HG03108 (cell line): Measurements from ENCODE around the gene KHDC1.
"Not testable (repeated sequence)": the region's sequence is repeated elsewhere in the genome, so short reads cannot be mapped to it uniquely, and the experiment has no call there.

ENCODE experiments used
- ATAC-seq: cut with Tn5 transposase; IDR thresholded peaks from one replicate; pipeline ENCODE4 v1.9.1; 2021; ENCODE audit warnings: moderate library complexity; ENCODE audit not compliant: unreplicated experiment

KHDC1 gene

DNA sequence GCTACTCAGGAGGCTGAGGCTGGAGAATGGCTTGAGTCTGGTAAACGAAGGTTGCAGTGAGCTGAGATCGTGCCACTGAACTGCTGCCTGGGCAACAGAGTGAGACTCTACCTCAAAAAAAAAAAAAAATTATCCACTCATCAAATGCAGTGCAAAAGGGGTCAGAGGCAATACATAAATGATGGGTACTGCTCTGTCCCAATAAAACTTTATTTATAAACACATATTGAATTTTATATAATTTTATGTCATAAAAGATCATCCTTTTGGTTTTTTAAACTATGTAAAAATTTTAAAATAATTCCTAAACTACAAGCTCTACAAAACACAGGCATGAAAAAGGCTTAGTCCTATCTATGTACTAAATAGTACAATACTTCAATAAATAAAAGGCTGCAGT lies 10.3 kb downstream of the KHDC1 start:
- no peak for ATAC-seq

DNA sequence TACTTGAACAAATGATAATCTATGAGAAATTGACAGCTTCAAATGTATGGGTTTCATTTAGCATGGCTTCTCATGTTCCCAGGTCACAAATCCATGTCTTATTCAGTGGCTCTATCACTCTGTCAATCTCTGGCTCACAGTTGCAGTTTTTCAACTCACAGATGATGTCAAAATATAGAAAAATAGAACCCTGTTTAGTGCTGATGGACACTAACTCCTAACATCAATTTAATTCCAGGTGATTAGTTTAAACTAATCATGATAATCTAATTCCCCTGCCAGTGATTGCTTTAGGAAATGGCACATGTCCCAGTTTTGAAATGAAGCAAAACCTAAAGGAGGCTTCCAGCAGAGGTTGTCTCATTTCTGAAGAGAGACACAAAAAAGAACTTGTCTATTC lies 13.0 kb downstream of the KHDC1 start:
- no peak for ATAC-seq

DNA sequence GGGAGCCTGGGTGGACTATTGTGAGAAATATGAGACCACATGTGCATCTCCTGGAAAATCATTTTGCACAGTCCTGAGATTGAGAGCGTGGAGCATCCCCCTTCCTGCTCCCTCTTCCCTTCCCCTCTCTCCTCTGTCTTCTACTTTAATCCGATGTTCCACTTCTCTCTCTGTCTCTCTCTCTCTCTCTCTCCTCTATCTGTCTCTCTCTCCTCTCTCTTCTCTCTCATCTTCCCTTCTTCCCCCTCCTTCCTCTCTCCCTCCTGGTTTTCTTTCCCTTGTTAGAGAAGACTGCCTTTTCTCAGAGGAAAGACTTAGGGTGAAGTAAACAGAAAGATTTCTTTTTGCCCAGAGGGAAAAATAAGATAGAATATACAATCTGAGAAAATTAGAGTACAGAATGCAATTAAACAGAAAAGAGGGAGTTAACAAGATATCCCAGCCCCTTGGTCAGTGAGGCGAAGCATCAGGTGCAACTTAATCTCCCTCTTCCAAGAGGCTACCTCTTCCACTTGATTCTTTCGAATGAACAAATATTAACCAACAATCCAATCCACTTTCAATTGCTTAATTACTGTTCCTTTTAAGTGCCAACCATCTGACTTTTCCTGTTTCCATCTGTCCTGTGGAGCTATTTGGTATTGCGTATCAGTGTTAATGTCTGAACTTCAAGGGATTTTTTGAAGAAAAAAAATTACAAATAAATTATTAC lies 14.6 kb downstream of the KHDC1 start:
- no peak for ATAC-seq

DNA sequence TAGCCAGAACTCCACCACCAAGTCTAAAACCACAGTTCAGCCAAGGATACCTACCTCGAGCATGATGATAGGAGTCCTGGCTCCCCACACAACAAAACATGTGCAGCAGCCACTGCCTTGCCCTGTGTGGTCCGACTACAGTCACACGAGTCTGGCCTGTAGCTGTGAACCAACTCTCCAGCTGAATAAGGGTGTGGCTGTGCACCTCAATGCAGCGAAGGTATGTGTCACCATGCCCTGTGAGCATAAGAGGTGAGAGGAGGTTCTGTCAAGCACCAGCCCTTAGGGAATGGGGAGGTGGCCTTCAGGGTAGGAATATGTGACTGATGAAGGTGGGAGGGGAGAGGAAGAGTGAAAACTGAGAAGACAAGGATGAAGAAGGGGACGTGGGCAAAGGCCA lies 21.0 kb downstream of the KHDC1 start:
- no peak for ATAC-seq

DNA sequence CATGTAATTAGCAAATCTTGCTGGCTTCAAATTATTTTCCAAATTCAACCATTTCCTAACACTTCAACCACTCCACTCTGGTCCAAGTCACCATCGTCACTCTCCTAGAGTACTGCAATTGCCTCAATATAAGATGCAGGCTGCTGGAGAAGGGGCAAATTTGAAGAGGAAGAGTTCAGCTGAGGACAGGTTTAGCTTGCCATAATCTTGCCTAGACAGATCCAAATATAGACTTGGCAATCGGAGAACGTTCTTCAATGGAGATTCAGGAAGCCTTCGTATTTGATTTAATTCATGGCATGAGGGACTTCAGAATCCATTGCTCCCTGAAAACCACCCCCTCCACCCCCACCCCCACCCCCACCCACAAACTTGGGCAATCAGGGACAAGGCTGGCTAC lies 22.3 kb downstream of the KHDC1 start:
- ATAC-seq, result no peak

DNA sequence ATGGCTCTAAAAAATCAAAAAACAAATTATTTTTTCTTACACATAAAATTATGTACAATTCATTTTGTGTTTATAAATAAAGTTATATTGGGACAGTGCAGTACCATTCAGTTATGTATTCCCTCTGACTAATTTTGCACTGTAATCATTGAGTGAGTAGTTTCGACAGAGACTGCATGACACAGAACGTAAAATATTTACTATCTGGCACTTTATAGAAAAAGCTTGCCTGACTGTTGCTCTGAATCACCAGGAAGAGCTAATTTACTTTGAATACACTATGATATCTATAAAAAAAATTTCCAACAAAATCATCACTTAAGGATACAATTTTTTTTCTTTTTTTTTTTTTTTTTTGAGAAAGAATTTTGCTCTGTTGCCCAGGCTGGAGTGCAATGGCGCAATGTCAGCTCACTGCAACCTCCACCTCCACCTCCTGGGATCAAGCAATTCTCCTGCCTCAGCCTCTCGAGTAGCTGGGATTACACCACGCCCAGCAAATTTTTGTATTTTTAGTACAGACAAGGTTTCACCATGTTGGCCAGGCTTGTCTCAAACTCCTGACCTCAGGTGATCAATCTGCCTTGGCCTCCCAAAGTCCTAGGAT lies 26.7 kb downstream of the KHDC1 start:
- ATAC-seq, result no peak

DNA sequence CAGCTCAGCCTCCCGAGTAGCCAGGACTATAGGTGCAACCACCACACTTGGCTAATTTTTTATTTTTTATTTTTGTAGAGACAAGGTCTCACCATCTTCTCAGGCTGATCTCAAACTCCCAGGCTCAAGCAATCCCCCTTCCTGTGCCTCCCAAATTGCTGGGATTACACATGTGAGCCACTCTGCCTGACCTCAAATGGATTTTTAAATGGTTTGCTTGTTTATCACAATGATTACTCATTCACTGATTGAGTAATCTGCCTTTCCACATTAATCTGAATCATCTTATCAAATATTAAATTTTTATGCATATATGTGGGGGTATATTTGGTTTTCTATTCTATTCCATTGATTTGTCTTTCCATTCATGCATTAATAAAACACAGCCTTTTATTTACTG lies 28.3 kb downstream of the KHDC1 start:
- ATAC-seq, result no peak

DNA sequence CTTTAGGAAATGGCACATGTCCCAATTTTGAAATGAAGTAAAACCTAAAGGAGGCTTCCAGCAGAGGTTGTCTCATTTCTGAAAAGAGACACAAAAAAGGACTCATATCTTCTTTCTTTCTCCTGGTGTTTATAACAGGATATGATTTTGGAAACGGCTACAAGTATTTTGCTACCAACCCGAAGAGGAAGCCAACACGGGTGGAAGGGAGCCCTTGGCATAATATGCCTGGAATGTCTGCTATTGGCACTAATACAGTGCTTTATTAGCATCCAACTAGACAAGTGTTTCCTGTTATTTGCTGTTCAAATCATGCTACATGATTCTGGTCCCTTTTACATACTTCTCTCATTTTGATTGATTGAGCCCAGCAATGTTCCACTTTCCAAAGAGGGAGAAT lies 29.0 kb downstream of the KHDC1 start:
- not testable (repeated sequence) for ATAC-seq

DNA sequence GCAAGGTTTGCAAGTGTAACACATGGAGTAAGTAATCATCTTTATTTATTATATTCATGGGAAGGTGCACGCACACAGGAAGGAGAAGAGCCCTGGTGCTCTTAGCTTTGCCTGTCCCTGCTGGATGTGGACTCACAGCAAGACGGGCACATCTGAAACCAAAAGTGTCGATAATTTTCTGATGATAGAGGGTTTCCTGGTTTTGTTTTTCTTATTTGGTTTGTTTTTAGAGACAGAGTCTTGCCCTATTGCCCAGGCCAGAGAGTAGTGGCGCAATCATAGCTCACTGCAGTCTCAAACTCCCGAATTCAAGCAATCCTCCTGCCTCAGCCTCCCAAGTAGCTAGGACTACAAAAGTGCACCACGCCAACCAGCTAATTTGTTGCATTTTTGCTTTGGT lies 29.9 kb downstream of the KHDC1 start:
- no peak for ATAC-seq

DNA sequence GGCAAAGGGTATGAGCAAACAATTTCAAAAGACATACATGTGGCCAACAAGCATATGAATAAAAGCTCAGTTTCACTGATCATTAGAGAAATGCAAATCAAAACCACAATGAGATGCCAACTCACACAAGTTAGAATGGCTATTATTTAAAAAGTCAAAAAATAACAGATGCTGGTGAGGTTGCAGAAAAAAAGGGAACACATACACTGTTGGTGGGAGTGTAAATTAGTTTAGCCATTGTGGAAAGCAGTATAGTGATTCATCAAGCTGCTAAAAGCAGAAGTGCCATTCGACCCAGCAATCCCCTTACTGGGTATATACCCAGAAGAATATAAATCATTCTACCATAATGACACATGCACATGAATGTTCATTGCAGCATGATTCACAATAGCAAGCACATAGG lies 31.0 kb downstream of the KHDC1 start:
- ATAC-seq, result no peak

DNA sequence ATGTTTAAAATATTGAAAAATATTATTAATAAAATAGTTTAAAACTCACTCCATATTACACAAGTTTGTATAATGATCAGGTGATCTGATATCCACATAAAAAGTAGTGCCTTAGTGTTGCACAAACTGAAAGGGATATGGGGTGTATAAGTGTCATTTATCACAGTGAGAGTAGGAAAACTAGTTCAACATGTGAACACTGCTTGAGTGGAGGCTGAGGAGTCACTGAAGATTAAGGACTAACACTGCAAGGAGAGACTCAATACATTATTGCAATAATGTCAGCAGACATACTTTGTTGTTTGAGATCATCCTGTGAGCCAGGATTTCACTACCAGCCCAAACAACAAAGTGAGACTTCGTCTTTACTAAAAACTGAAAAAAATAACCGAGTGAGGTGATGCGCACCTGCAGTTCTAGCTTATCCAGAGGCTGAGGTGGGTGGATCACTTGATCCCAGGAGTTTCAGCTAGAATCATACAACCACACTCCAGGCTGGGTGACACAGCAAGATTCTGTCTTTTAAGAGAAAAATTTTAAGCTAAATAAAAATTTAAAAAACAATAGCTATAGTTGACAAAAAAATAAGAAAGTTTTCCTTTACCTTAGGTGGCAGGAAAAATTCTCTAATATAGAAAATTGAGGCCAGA lies 35.3 kb downstream of the KHDC1 start:
- ATAC-seq, result no peak

DNA sequence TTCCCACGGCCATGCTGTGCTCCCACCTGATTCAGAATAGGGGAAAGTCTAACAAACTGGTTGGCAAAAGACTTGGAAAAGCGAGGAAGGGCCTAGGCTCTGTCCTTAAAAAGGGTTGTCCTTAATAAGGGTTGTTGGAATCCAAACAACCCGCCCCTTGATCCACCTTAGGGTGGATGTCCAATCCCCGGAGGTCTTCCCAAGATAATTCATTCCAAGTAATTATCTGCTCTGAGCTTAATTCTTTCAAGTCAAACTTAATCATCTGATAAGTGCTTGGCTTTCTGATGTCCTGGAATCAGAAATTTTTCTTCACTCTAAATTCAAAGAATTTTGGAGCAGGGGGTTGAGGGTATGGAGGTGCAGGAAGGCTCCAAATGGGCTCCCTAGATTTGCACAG lies 37.6 kb downstream of the KHDC1 start, which contains the start of gene KHDC1L:
Gene KHDC1L (minus strand): TSS at position 101 of the 400 bp plus-strand sequence. CDS start 88 bp downstream, at position 13.
- no peak for ATAC-seq

DNA sequence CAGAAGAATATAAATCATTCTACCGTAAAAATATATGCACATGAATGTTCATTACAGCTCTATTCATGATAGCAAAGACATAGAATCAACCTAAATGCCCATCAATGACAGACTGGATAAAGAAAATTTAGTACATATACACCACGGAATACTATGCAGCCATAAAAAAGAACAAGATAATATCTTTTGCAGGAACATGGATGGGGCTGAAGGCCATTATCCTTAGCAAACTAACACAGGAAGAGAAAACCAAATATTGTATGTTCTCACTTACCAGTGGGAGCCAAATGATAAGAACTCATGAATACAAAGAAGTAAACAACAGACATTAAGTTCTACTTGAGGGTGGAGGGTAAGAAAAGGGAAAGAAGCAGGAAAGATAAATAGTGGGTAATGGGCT lies 46.1 kb downstream of the KHDC1 start:
- no peak for ATAC-seq

DNA sequence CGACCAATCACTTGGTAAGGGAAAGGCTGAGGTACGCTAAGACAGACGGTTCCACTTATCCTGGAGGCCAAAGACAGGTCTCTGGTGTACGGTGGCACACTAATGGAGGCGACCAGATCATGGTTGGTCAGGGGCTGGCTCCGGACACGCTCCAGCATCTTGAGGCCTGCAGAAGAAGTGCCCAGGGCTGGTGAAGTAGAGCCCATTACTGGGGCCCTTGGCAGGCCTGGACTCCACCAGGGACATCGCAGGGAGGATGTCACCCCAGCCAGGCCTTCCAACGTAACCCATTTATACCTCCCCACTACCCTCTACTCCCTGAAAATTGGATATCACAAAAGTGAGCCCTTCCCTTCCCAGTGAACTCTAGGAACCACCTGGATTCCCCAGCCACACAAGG lies 53.9 kb downstream of the KHDC1 start:
- no peak for ATAC-seq

DNA sequence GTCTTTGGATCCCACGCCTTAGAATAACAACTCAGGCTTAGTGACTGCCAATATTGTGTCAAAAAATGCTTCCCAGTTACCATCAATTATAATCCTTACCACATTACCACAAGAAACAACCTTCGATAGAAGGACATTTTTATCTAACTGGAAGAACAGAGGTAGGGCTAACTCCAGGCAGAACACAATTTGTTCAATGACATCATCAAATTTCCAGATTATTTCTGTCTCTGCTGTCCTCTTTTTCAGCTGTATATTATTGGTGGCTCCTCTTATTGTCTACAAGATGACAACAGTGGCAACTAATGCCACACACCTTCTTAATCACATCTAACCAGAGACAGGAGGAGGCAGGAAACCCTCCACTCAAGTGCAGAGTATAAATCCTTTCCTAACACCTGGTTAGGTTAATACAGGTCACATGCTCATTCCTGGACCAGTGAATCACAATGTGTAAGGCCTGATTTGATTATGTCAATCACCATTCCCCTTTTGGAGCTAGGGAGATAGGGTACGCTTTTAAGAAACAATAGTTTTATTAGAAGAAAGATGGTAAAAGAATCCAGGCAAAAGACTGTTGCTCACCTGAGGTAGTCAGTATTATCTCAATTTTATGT lies 55.7 kb downstream of the KHDC1 start:
- no peak for ATAC-seq

DNA sequence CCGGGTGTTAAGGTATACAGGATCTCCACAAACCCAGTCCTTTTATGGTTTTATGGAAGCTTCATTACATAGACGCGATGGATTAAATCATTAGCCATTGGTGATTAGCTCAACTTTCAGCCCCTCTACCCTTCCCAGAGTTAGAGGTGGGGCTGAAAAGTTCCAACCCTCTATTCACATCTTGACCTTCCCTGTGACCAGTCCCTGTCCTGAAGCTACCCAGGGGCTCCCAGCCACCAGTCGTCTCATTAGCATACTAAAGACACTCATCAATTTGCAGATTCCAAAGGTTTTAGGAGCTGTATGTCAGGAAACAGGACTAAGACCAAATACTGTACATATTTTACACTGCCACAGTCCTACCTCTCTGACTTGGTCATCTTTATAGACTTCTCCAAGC lies 58.7 kb downstream of the KHDC1 start:
- ATAC-seq, result no peak

DNA sequence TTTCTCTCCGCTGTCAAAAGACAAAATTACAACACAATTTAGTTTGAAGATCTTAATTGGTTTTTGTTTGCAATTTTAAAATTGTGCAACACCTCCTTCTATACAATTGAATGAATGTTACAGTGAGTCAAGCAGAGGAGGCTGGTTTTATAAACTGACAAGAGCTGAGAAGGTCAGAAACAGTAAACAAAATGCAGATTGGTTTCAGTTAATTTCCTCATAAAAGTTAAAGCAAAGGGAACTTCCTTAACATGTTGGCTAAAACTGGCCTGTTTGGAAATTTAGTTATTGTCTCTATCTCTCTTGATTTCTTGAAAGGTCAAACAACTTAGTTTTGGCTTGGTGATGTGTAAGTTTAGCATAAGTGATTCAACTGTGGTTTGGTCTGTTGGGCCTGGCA lies 59.9 kb downstream of the KHDC1 start:
- ATAC-seq, result no peak

DNA sequence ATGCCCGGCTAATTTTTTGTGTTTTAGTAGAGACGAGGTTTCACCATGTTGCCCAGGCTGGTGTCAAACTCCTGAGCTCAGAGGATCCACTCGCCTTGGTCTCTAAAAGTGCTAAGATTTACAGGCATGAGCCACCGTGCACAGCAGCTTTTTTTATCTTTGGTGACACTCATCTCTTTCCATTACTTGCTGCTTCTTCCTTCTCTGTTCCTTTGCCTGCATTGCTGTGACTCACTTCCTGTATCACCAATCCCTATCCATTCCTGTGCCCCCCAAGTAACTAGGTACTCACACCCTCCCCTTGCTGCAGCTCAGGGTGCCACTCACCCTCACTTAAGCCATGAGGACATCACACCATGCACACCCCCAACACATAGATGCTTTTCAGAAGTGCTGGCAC lies 62.3 kb downstream of the KHDC1 start:
- no peak for ATAC-seq

DNA sequence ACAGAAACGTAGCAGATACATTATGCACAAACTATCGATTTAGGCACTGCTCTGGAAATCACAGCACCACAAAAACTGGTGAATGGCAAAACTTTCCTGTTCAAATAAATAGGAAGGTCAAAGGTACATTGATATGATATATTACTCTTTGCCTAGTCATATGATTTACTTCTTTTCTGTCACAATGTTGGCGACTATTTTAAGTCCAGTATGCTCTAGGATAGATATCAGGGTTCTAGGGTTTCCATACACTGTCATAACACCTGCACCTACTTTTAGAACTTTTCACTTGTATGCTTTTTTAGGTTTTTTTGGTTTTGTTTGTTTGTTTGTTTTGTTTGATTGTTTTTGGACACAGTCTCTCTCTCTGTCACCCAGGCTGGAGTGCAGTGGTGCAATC lies 62.7 kb downstream of the KHDC1 start:
- ATAC-seq, result no peak

DNA sequence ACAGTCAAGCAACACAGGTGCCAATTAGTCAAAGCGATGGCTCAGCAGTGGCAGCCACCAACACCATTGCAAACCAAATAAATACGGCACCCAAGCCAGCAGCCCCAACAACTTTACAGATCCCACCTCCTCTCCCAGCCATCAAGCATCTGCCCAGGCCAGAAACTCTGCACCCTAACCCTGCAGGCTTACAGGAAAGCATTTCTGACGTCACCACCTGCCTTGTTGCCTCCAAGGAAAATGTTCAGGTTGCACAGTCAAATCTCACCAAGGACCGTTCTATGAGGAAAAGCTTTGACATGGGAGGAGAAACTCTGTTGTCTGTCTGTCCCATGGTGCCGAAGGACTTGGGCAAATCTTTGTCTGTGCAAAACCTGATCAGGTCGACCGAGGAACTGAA lies 68.3 kb downstream of the KHDC1 start:
- ATAC-seq, result no peak

DNA sequence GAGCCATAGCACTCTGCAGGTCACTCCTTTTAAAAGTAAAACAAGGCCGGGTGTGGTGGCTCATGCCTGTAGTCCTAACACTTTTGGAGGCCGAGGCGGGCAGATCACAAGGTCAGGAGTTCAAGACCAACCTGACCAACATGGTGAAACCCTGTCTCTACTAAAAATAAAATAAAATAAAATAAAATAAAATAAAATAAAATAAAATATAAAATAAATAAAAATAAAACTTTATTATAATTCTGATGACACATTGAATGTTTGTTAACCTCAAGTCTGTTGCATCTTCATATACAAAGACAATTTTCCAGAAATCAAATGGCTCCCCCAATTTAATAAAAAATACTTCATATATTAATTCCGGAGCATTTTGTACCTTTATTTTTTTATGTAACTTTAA lies 69.7 kb downstream of the KHDC1 start:
- not testable (repeated sequence) for ATAC-seq
